ENCODE measurements around the gene FOXJ3. TPM values are rescaled to one million over a fixed set of nuclear protein-coding genes. Genes with fewer than 3 reads are reported as not detected.
A peak's percentile ranks its signal among the peaks of the same experiment; 100 is the strongest.

Gene FOXJ3
- total RNA-seq, 4 donors from 2014 or later = 34.5 to 40.0 (median 36.1) TPM

- intact Hi-C loops (cut with DNase I) = loop anchor here (5.0 to 10.0 kb wide), 2 partner anchors 284 to 594 kb away; partner anchors contain the start of genes PPCS and ZMYND12
- Histone ChIP-seq H3K27ac (replicated peaks in 1 of 4) (no peak overlapping the region), H3K36me3 (no peaks in the 10 kb centered on the region), H3K4me3 (no peak overlapping the region), H3K27me3 (peaks cover 0 to 25% (median 0%) of the 10 kb centered on the region in 4 donors), H3K9me3 (no peaks in the 10 kb centered on the region), H3K4me1 (peaks cover 10 to 35% (median 19%) of the 10 kb centered on the region in 4 donors)
- TF ChIP-seq CTCF (IDR thresholded peaks at IDR 0.05) (no peak), EP300 (IDR thresholded peaks at IDR 0.05) (no peak), POLR2AphosphoS5 (IDR thresholded peaks at IDR 0.05) (no peak)
- WGBS = 72% methylated on average over 14 of the region's 17 CpGs
- peak; percentile 80 for DNase-seq (ENCODE audit: extremely low spot score)
Observed at GRCh38 chr1:42170779-42171621, 164.0 kb downstream of the FOXJ3 start.

DNA sequence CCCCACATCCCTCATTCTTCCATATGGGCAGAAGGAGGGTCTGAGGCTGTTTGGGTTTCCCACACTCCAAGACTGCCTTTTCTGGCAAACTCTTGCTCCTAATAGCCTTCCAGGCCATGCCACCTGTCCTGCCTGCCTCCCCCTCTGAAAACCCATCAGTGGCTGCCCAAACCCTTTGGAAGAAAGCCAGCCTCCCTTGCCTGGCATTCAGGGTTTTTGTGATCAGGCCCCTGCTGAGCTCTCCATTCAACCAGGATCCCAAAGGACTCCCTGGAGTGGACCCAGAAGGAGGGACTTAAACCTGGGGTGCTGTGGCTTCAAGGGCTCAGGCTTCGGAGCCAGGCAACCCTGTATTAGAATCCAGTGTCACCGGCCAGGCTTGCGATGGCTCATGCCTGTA lies 166.3 kb downstream of the FOXJ3 start:
- intact Hi-C loops (cut with DNase I) = no loop called here
- Histone ChIP-seq H3K36me3 (no peaks in the 10 kb centered on the region), H3K27me3 (peaks cover 0 to 42% (median 0%) of the 10 kb centered on the region in 4 donors), H3K4me3 (no peak overlapping the region), H3K27ac (replicated peaks in 1 of 4) (no peak overlapping the region), H3K9me3 (no peaks in the 10 kb centered on the region), H3K4me1 (peaks cover 21 to 41% (median 23%) of the 10 kb centered on the region in 4 donors)
- 100% methylated on average over 3 of the region's 3 CpGs for WGBS
- TF ChIP-seq POLR2AphosphoS5 (IDR thresholded peaks at IDR 0.05) (no peak), POLR2A (IDR thresholded peaks at IDR 0.05; ENCODE audit: low read depth) (no peak), CTCF (IDR thresholded peaks at IDR 0.05) (no peak), EP300 (IDR thresholded peaks at IDR 0.05) (no peak)
- DNase-seq (ENCODE audit: extremely low spot score) = no peak

DNA sequence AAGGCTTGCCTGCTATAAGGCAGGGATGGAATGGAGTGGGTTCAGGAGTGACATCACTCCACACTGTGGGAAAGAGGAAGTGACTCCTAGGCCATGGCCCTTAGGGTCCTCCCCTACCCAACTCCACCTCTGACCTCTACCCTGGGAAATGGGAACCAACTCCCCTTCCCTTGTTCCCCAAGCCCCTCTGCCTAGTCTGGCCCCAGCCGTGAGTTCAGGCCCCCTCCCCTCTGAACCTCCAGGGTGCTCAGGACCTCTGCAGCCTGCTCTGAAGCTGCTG lies 166.7 kb downstream of the FOXJ3 start:
- no peak overlapping the region for H3K27ac ChIP-seq (replicated peaks in 1 of 4)

DNA sequence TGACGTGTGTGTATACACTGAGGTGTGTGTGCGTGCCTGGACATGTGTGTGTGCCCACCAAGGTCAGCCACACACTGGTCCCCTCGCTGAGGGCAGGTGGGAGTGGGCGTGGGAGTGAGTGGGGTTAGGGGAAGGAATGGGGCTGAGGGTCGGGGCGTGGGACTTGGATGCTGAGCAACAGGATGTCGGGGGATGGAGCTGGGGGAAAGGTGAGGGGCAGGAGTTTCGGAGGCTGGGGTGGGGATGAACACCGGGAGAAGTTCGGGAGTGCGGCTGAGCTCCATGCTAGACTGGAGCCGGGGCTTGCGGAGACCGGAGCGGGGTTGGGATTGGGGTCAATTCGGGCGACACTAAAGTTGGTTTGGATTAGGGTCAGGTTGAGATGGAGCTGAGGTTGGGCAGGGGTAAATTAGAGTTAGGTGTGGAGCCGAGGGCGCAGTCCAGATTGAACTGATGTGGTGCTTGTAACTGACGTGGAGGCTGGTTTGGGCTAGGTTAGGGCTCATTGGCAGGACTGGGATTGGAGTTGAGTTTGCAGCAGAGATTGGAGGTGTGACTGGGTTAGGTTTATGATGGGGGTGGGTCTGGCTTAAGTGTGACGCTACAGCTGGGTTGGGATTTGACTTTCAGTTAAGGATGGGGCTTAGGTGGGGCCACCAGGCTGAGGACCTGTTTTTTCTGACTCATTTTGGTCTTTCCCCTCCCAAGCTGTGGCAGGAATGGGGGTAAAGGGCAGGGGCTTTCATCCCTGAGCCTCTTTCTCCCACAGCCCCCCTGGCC lies 167.2 kb downstream of the FOXJ3 start:
- Histone ChIP-seq H3K9me3 (no peaks in the 10 kb centered on the region), H3K36me3 (no peaks in the 10 kb centered on the region), H3K27me3 (peaks cover 0 to 51% (median 0%) of the 10 kb centered on the region in 4 donors), H3K4me1 (peaks cover 14 to 36% (median 14%) of the 10 kb centered on the region in 4 donors), H3K4me3 (no peak overlapping the region), H3K27ac (replicated peaks in 1 of 4) (no peak overlapping the region)
- intact Hi-C loops (cut with DNase I) = no loop called here
- TF ChIP-seq EP300 (IDR thresholded peaks at IDR 0.05) (no peak), POLR2A (IDR thresholded peaks at IDR 0.05; ENCODE audit: low read depth) (no peak), CTCF (IDR thresholded peaks at IDR 0.05) (no peak), POLR2AphosphoS5 (IDR thresholded peaks at IDR 0.05) (no peak)
- no peak for DNase-seq (ENCODE audit: extremely low spot score)
- WGBS = 82% methylated on average over 21 of the region's 21 CpGs

More for the DNA sequence above, 166.7 kb downstream of the FOXJ3 start:
- Histone ChIP-seq H3K27me3 (peaks cover 0 to 46% (median 0%) of the 10 kb centered on the region in 4 donors), H3K36me3 (no peaks in the 10 kb centered on the region), H3K9me3 (no peaks in the 10 kb centered on the region), H3K4me1 (peaks cover 19 to 41% (median 19%) of the 10 kb centered on the region in 4 donors), H3K4me3 (no peak overlapping the region)
- WGBS = 80% methylated on average over 1 of the region's 1 CpG
- TF ChIP-seq EP300 (IDR thresholded peaks at IDR 0.05) = no peak
- TF ChIP-seq CTCF (IDR thresholded peaks at IDR 0.05) = no peak
- TF ChIP-seq POLR2AphosphoS5 (IDR thresholded peaks at IDR 0.05) = no peak
- no peak for TF ChIP-seq POLR2A (IDR thresholded peaks at IDR 0.05; ENCODE audit: low read depth)
- no peak for DNase-seq (ENCODE audit: extremely low spot score)
- intact Hi-C loops (cut with DNase I) = no loop called here

Measured in esophagus muscularis mucosa (tissue), 4 donors.